HG03378 (cell line): ENCODE data around the gene RHBDD1.

Experiments used
- ATAC-seq: cut with Tn5 transposase; IDR thresholded peaks from one replicate; pipeline ENCODE4 v1.9.1; 2021; ENCODE audit warnings: mild to moderate bottlenecking, moderate library complexity; ENCODE audit not compliant: unreplicated experiment

RHBDD1 gene

GRCh38 chr2:226883296-226883795 lies 47.5 kb downstream of the RHBDD1 start:
- no peak for ATAC-seq

- no peak for ATAC-seq
These were observed 48.3 kb downstream of the RHBDD1 start for GRCh38 chr2:226884166-226884565.

GRCh38 chr2:226885769-226886435 lies 50.0 kb downstream of the RHBDD1 start:
- no peak for ATAC-seq

GRCh38 chr2:226887940-226888339 lies 52.1 kb downstream of the RHBDD1 start:
- no peak for ATAC-seq

GRCh38 chr2:226888378-226888965 lies 52.6 kb downstream of the RHBDD1 start:
- ATAC-seq: no peak

GRCh38 chr2:226888971-226889370 lies 53.1 kb downstream of the RHBDD1 start:
- ATAC-seq: no peak

GRCh38 chr2:226890286-226890685 lies 54.4 kb downstream of the RHBDD1 start:
- no peak for ATAC-seq

- no peak for ATAC-seq
These were observed 56.1 kb downstream of the RHBDD1 start for GRCh38 chr2:226891780-226892590.

GRCh38 chr2:226892729-226893128 lies 56.9 kb downstream of the RHBDD1 start:
- no peak for ATAC-seq

GRCh38 chr2:226893216-226893615 lies 57.4 kb downstream of the RHBDD1 start:
- no peak for ATAC-seq

GRCh38 chr2:226894752-226895151 lies 58.9 kb downstream of the RHBDD1 start:
- ATAC-seq: no peak

- no peak for ATAC-seq
These were observed 59.7 kb downstream of the RHBDD1 start for GRCh38 chr2:226895579-226895978.

- no peak for ATAC-seq
These were observed 62.3 kb downstream of the RHBDD1 start for GRCh38 chr2:226898121-226898520.

- ATAC-seq: no peak
These were observed 63.0 kb downstream of the RHBDD1 start for GRCh38 chr2:226898897-226899296.

- ATAC-seq: no peak
These were observed 66.5 kb downstream of the RHBDD1 start for GRCh38 chr2:226902041-226902966.

GRCh38 chr2:226903179-226903578 lies 67.3 kb downstream of the RHBDD1 start:
- no peak for ATAC-seq

- ATAC-seq: peak; percentile 57
These were observed 68.7 kb downstream of the RHBDD1 start for GRCh38 chr2:226904592-226904991.

GRCh38 chr2:226905718-226906117 lies 69.9 kb downstream of the RHBDD1 start:
- peak; percentile 15 for ATAC-seq

GRCh38 chr2:226906163-226906693 lies 70.4 kb downstream of the RHBDD1 start:
- ATAC-seq: peak; percentile 79

GRCh38 chr2:226909126-226909525 lies 73.3 kb downstream of the RHBDD1 start:
- no peak for ATAC-seq
